HG03108 (cell line): ENCODE results near the gene TMOD1.
"Not testable (repeated sequence)": the region's sequence is repeated elsewhere in the genome, so short reads cannot be mapped to it uniquely, and the experiment has no call there.

ENCODE experiments used
- ATAC-seq: cut with Tn5 transposase; IDR thresholded peaks from one replicate; pipeline ENCODE4 v1.9.1; 2021; ENCODE audit warnings: moderate library complexity; ENCODE audit not compliant: unreplicated experiment

Gene TMOD1

DNA sequence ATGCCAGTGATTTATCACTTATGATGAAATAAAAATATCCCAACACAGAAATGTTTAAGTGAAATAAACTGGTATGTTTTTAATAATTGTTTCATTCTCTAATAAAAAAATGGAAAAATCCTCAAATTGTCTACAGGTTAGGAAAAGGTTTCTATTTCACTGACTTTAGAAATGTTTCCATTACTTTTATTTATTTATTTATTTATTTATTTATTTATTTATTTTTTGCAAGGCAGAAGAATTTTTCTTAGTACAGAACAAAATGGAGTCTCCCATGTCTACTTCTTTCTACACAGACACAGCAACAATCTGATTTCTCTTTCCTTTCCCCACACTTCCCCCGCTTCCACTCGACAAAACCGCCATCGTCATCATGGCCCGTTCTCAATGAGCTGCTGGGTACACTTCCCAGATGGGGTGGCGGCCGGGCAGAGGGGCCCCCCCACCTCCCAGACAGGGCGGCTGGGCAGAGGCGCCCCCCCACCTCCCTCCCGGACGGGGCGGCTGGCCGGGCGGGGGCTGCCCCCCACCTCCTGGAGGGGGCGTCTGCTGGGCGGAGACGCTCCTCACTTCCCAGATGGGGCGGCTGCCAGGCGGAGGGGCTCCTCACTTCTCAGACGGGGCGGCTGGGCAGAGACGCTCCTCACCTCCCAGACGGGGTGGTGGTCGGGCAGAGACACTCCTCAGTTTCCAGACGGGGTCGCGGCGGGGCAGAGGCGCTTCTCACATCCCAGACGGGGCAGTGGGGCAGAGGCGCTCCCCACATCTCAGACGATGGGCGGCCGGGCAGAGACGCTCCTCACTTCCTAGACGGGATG is 3.7 kb upstream of the TMOD1 start:
- ATAC-seq, result not testable (repeated sequence)

- ATAC-seq, result not testable (repeated sequence)
These were observed 2.6 kb upstream of the TMOD1 start for GRCh38 chr9:97498846-97499245.

GRCh38 chr9:97500263-97500662 is 1.2 kb upstream of the TMOD1 start:
- no peak for ATAC-seq

- ATAC-seq, result no peak
These were observed 695 bp upstream of the TMOD1 start for GRCh38 chr9:97500765-97501176.

DNA sequence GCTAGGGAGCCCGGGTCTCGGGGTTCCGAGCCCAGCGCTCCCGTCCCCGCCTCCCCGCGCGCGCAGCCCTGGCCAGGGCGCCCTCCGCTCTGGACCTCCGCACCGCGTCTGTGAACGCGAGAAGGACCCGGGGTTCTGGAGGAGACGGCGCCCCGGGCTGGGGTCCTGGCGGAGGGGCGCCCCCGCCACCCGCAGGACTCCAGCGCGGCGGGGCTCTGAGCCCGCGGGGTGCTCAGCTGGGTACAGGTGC is 431 bp downstream of the TMOD1 start:
- peak; percentile 10 for ATAC-seq

DNA sequence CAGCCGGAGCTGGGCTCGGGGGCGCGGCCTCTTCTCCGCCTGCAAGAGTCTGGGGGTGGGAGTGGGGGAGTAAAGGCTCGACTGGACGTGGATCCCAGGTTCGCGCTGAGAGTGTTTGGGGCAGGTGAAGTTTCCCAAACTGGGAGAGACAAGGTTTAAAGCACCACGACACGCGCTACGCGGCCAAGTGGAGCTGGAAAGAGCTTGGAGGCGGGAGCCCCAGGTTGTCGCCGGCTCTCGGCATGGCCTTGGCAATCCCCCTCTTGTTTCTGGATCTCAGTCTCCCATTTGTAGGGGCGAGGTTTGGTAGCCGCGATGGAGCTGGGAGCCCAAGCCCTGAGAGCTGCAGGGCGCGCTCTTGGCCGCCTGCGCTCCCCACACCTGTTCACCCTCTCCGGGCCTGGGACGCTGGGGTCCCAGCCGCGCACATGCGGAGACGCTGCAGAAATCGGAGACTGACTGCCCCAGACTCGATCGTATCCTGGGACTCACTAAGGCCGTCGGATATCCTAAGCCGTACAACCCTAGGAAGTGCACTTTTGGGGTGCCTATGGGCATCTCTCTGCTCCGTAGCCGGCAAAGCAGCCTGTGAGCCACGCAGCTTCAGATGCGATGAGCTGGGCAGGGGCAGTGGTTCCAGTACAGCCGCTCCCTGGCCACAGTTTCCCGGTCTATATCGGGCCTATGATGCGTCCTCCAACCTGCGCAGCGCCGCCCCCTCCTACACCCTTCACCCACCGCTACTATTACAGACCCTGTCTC is 937 bp downstream of the TMOD1 start:
- ATAC-seq, result peak; percentile 30

- ATAC-seq, result no peak
These were observed 1.8 kb downstream of the TMOD1 start for GRCh38 chr9:97502984-97503861.

- ATAC-seq, result no peak
These were observed 2.4 kb downstream of the TMOD1 start for GRCh38 chr9:97503862-97504210.

DNA sequence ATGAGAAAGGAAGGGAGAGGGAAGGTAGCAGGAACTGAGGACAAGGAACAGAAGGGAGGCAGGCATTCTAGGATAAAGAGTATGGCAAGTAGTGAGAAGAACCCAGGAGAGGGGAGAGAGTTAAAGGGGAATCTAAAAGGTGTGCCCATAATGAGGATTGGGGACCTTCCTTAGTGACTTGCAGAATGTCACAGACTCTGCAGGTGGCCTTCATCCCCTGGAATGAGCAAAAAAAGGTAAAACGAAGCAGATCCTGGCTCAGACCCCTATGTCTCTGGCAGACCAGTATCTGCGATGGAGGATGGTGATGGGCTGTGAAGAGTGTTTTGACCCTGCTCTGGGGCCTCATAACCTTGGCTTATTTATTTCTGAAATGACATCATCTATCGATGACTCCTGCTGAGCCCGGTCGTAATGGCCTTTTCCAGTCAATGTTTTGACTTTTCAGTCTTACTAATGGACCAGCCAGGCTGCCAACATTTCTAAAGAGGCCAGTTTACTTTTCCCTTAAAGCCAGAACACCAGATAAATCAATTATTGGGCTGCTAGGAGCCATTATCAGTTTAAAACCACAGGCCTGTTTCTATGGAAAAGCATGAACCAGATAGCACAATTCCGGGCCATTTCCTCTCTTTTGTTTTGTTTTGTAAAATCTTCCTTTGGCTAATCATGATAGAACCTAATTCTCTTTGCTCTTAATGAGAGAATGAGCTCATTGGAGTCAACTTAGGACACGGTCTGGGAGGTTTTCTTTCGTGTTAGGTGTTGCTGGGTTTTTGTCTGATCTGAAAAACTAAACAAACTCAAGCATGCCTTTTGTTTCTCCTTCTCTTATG is 3.1 kb downstream of the TMOD1 start:
- ATAC-seq, result no peak

DNA sequence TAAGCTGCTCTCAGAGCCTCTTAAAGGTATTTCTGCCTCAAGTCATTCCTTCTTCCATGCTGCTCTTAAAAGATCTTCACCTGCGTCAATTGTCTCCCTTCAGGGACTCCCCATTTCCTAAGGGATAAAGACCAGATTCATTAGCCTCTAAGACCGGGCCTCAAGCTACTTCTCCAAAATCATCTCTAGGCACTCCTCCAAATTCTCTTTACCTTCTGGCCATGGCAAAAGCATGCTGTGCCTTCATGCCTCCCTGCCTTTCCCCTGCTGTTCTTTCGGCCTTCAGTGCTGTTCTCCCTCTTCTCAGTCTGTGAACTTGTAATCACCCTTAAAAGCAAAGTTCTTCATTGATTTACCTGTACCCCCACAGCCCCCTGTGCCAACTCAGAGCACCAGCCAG is 4.4 kb downstream of the TMOD1 start:
- no peak for ATAC-seq

GRCh38 chr9:97506306-97506705 is 4.8 kb downstream of the TMOD1 start:
- no peak for ATAC-seq

DNA sequence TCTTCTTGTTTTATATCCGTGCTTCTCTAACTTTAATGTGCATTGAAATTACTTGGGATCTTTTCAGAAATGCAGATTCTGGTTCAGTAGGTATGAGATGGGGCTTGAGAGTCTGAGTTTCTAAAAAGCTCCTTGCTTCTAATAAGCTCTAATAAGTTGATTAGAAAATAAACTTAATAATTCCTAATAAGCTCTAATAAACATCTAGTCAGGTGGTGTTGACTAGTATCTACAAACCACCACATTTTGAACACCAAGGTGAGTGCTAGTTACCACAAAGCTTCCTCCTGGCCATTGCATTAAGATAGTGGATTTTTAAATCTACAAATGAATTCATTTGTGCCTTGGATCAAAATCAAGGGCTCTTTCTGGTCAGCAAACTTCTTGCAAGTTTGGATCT is 5.3 kb downstream of the TMOD1 start:
- ATAC-seq, result no peak

- no peak for ATAC-seq
These were observed 6.0 kb downstream of the TMOD1 start for GRCh38 chr9:97507428-97507984.

DNA sequence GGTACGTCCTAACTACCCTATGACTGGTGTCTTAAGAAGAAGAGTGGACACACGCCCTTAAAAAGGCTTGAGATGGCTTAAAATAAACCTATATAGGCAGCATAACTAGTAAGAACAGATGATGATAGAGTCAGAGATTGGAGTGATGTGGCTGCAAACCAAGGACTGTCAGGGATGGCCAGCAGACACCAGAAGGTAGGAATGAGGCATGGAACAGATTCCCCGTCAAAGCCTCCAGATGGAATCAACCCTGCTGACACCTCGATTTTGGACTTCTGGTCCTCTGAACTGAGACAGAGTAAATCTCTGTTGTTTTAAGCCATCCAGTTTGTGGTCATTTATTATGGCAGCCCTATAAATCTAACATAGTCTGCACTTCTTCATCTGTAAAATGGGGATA is 7.4 kb downstream of the TMOD1 start:
- ATAC-seq, result no peak

DNA sequence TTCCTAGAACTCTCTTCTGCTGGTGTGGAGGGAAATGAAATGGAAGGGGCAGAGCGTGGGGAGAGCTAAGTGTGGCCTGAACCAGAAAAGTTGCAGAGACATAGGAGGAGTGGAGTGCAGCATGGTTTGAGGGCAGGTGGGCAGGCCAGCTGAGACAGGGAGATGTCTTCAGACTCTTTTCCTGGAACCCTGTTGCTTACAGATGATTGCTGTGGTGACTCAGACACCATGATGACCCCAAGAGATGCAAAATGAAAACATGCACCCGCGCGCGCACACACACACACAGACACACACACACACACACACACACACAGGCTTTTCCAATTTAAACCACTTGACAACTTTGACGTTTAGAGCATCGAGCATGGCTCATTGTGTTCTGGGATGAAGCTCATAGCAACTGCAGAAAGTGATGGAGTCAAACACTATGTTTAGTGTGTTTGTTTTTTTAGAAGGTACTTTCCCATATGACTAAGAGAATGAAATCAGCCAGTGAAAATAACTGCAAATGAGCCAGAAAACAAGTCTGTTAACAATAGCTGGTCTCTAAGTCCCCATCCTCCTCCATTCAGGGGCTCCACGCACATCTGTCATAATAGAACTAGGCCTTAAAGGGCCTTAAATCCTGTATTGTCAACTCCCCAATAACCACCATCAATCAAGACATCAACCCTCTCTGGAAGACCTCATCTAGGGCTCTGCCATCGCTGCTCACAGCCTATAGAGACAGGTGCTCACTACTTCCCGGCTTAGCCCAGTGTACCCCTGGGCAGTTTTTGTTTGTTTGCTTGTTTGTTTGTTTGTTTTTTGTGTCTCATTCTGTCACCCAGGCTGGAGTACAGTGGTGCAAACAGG is 9.6 kb downstream of the TMOD1 start:
- peak; percentile 43 for ATAC-seq

GRCh38 chr9:97511655-97512427 is 10.4 kb downstream of the TMOD1 start:
- ATAC-seq, result no peak

- ATAC-seq, result no peak
These were observed 11.6 kb downstream of the TMOD1 start for GRCh38 chr9:97512966-97513560.

DNA sequence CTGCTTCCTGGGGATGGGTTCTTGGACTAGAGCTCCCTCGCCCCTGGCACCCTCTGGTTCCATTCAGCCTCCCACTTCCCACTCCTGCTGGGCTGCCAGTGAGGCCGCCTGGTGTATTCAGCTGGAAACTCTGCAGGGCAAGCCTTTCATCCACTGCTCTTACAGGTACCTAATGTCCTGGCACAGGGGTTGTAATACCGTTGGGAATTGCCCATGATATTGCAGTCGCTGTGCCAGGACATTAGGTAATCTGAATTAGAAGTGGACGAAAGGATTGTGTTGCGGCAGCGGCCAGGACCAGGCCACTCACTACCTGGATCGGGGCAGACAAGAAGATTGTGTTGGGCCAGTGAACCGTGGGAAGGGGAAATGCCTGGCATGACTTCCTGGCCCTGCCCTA is 13.1 kb downstream of the TMOD1 start:
- ATAC-seq, result no peak
